T-cell (primary cell): Measurements from ENCODE around the gene LGR6. TPM values are rescaled to one million over a fixed set of nuclear protein-coding genes. Genes with fewer than 3 reads are reported as not detected.
A peak's percentile ranks its signal among the peaks of the same experiment; 100 is the strongest.

Source experiments
- ATAC-seq, 4 experiments: fragments of 200-7000 bp in 3 of 4; fragments of 150-1000 bp in 1 of 4; cut with Tn5 transposase; replicated peaks in 1 of 4; 1 replicate in 3 of 4; 2 replicates in 1 of 4; pipeline ENCODE4 v1.10.0; 2021; ENCODE audit warnings: moderate library complexity in 3 of 4, mild to moderate bottlenecking in 2 of 4, moderate number of reproducible peaks in 1 of 4
- CTCF ChIA-PET, 2 donors: fragments of 300-600 bp; sonication (Branson Sonifier 250); formaldehyde crosslinking; loops; one replicate each; lab custom pipeline; 2022; ENCODE audit warnings: antibody characterized with exemption in 2 of 2; lab: Charles Lee
- POLR2A ChIA-PET, 2 donors: fragments of 300-600 bp; sonication (Branson Sonifier 250); formaldehyde crosslinking; loops; one replicate each; lab custom pipeline; 2022; ENCODE audit warnings: antibody characterized with exemption in 2 of 2; lab: Charles Lee
- DNase-seq, 35 experiments: peaks; one replicate each; pipeline versions ENCODE4 v3.0.0 to v3.0.0-alpha.2; 2013 to 2023
- H3K27ac ChIP-seq: one replicate; pipeline ENCODE4 v1.5.1; 2013; ENCODE audit warnings: low read length
- H3K27me3 ChIP-seq, 2 experiments: replicated peaks in 1 of 2; 1 replicate in 1 of 2; 2 replicates in 1 of 2; pipeline versions ENCODE4 v1.6.1 to v1.7.0; 2013; ENCODE audit warnings: low read length in 1 of 2, mixed read lengths in 1 of 2; ENCODE audit not compliant: control insufficient read depth in 2 of 2, insufficient read depth in 2 of 2; ENCODE audit errors: extremely low read depth in 1 of 2
- H3K36me3 ChIP-seq, 2 donors: 1 replicate in 1 of 2; 2 replicates in 1 of 2; pipeline versions ENCODE4 v1.6.1 to v1.7.0; 2013; ENCODE audit warnings: low read length in 1 of 2; ENCODE audit not compliant: control insufficient read depth in 2 of 2, insufficient read depth in 1 of 2; ENCODE audit errors: extremely low read depth in 1 of 2
- H3K4me1 ChIP-seq, 2 experiments: 1 replicate in 1 of 2; 2 replicates in 1 of 2; pipeline versions ENCODE4 v1.6.1 to v1.7.0; 2013; ENCODE audit warnings: low read length in 2 of 2, mixed read lengths in 1 of 2; ENCODE audit not compliant: insufficient read depth in 2 of 2, control insufficient read depth in 1 of 2; ENCODE audit errors: extremely low read depth in 1 of 2
- H3K4me3 ChIP-seq, 2 donors: 1 replicate in 1 of 2; 2 replicates in 1 of 2; pipeline versions ENCODE4 v1.5.1 to v1.7.0; 2013; ENCODE audit warnings: mild to moderate bottlenecking in 2 of 2, low read length in 1 of 2, moderate library complexity in 1 of 2; ENCODE audit not compliant: control insufficient read depth in 1 of 2; ENCODE audit errors: extremely low read depth in 1 of 2
- H3K9me3 ChIP-seq: 2 replicates; pipeline ENCODE4 v1.7.0; 2013
- H3K27ac Mint-ChIP-seq, 2 donors: one replicate each; pipeline ENCODE4 v1.8.0; 2020 to 2021; ENCODE audit warnings: mild to moderate bottlenecking in 2 of 2, mixed read lengths in 2 of 2
- H3K27me3 Mint-ChIP-seq, 2 donors: one replicate each; pipeline ENCODE4 v1.8.0; 2021 to 2022; ENCODE audit warnings: mixed read lengths in 2 of 2
- H3K36me3 Mint-ChIP-seq: one replicate; pipeline ENCODE4 v1.8.0; 2021; ENCODE audit warnings: mixed read lengths
- H3K4me1 Mint-ChIP-seq, 3 donors: one replicate each; pipeline ENCODE4 v1.8.0; 2020 to 2022; ENCODE audit warnings: mixed read lengths in 3 of 3, mild to moderate bottlenecking in 1 of 3
- H3K4me3 Mint-ChIP-seq, 3 donors: one replicate each; pipeline ENCODE4 v1.8.0; 2020 to 2022; ENCODE audit warnings: mild to moderate bottlenecking in 3 of 3, mixed read lengths in 3 of 3, moderate library complexity in 3 of 3
- H3K9me3 Mint-ChIP-seq, 3 donors: one replicate each; pipeline ENCODE4 v1.8.0; 2020 to 2022; ENCODE audit warnings: mixed read lengths in 3 of 3
- WGBS: methylation state at CpG from one replicate; pipeline ENCODE4 v1.1.5; 2013; ENCODE audit warnings: missing lambda C conversion rate; ENCODE audit not compliant: insufficient coverage; 5-methylcytosine and 5-hydroxymethylcytosine counted together
- total RNA-seq, 35 experiments: library from RNA in 6 of 35; stranded (reverse) in 6 of 35; fragments of 120-200 nt in 1 of 35; gene quantifications; one replicate each; pipeline versions ENCODE4 v1.2.1 to v1.2.4 and lab custom pipeline; 2013 to 2026

Gene LGR6
- total RNA-seq, 5 donors from 2014 or later (not counting 1 experiment from before 2014, with no cell fraction given), result 0.58 to 13.1 (median 1.8) TPM

DNA sequence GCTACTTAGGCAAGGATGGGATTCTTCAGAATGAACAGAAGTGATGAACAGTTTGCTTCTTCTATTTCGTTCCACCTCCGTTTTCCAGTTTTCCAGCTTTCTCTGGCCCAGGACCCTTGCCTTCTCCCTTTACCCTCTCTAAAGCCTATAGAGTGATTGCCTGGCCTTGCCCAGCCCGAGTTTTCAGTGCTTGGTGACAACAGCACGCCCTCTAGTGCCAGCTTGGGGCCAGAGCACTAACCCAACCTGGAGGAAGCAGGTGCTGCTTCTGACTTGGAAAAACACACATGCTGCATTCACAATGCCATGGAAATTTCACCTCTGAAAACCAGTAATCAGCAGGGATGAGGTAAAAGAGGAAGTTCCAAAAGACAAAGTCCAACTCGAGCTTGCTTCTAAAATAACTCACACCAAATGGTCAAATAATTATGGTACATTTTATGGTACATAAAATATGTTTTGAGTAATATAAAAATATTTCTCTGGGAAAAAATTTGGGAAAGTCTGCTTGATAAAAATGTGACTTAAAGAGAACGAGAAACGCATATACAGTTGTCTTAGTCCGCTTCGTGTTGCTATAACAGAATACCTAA lies 122.1 kb downstream of the LGR6 start:
- Histone ChIP-seq H3K9me3 (no peaks in the 10 kb centered on the region), H3K36me3 (peaks cover 0 to 4% of the 10 kb centered on the region in 2 donors), H3K27me3 (peaks cover 0 to 8% of the 10 kb centered on the region in 2 experiments), H3K4me3 (no peak overlapping the region), H3K27ac (no peak overlapping the region), H3K4me1 (peaks cover 0 to 7% of the 10 kb centered on the region in 2 experiments)
- DNase-seq, result peak; percentile 37 to 84 (median 68)
- 22% methylated on average over 8 of the region's 9 CpGs for WGBS
- Mint-ChIP-seq H3K9me3 (no peaks in the 10 kb centered on the region), H3K27me3 (peaks cover 7 to 10% of the 10 kb centered on the region in 2 donors), H3K4me3 (no peak overlapping the region), H3K36me3 (no peaks in the 10 kb centered on the region), H3K4me1 (peaks cover 0 to 1% (median 0%) of the 10 kb centered on the region in 3 donors), H3K27ac (no peak overlapping the region)
- ATAC-seq, result peak; percentile 83 to 87 (median 85)
- ChIA-PET POLR2A (no interaction called here), CTCF (interaction anchor here (0.5 to 2.4 kb wide), 12 partner anchors 10 to 539 kb away, joined by 3 to 10 read pairs (median 5); partner anchors contain the start of gene LGR6 (in 1 of the 2))

DNA sequence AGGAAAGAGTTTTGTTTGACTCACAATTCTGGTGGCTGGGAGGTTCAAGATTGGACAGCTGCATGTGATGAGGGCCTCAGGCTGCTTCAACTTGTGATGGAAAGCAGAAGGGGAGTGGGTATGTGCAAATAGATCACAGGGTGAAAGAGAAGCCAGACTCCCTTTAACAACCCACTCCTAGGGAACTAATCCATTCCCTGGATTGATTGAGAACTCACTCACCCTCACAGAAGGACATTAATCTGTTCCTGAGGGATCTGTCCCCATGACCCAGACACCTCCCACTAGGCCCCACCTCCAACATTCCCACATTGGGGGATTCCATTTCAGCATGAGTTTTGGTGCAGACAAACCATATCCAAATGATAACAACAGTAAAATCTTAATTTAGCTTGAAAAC lies 122.6 kb downstream of the LGR6 start:
- Mint-ChIP-seq H3K4me1 (peaks cover 0 to 1% (median 0%) of the 10 kb centered on the region in 3 donors), H3K36me3 (no peaks in the 10 kb centered on the region), H3K9me3 (no peaks in the 10 kb centered on the region), H3K27me3 (peaks cover 5 to 8% of the 10 kb centered on the region in 2 donors), H3K4me3 (no peak overlapping the region), H3K27ac (no peak overlapping the region)
- H3K27ac ChIP-seq, result no peak overlapping the region
- DNase-seq (no peak), ATAC-seq (no peak)
- no peaks in the 10 kb centered on the region for H3K9me3 ChIP-seq
- POLR2A ChIA-PET, result no interaction called here
- peaks cover 0 to 8% of the 10 kb centered on the region in 2 experiments for H3K27me3 ChIP-seq
- H3K36me3 ChIP-seq, result peaks cover 0 to 4% of the 10 kb centered on the region in 2 donors
- H3K4me1 ChIP-seq, result peaks cover 0 to 7% of the 10 kb centered on the region in 2 experiments
- CTCF ChIA-PET, result interaction anchor here (0.8 to 2.0 kb wide), 6 partner anchors 10 to 403 kb away, joined by 3 to 8 read pairs (median 5); partner anchors contain the start of gene LGR6 (in 1 of the 2)
- H3K4me3 ChIP-seq, result no peak overlapping the region

DNA sequence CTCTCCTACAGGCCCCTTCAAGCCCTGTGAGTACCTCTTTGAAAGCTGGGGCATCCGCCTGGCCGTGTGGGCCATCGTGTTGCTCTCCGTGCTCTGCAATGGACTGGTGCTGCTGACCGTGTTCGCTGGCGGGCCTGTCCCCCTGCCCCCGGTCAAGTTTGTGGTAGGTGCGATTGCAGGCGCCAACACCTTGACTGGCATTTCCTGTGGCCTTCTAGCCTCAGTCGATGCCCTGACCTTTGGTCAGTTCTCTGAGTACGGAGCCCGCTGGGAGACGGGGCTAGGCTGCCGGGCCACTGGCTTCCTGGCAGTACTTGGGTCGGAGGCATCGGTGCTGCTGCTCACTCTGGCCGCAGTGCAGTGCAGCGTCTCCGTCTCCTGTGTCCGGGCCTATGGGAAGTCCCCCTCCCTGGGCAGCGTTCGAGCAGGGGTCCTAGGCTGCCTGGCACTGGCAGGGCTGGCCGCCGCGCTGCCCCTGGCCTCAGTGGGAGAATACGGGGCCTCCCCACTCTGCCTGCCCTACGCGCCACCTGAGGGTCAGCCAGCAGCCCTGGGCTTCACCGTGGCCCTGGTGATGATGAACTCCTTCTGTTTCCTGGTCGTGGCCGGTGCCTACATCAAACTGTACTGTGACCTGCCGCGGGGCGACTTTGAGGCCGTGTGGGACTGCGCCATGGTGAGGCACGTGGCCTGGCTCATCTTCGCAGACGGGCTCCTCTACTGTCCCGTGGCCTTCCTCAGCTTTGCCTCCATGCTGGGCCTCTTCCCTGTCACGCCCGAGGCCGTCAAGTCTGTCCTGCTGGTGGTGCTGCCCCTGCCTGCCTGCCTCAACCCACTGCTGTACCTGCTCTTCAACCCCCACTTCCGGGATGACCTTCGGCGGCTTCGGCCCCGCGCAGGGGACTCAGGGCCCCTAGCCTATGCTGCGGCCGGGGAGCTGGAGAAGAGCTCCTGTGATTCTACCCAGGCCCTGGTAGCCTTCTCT lies 124.6 kb downstream of the LGR6 start:
- CTCF ChIA-PET, result no interaction called here
- POLR2A ChIA-PET, result no interaction called here
- WGBS, result 91% methylated on average over 49 of the region's 52 CpGs
- no peak for ATAC-seq
- no peaks in the 10 kb centered on the region for H3K36me3 Mint-ChIP-seq
- DNase-seq, result no peak
- H3K9me3 Mint-ChIP-seq, result no peaks in the 10 kb centered on the region
- peaks cover 4 to 8% of the 10 kb centered on the region in 2 donors for H3K27me3 Mint-ChIP-seq
- peaks cover 0 to 4% of the 10 kb centered on the region in 2 donors for H3K36me3 ChIP-seq
- no peak overlapping the region for H3K4me3 Mint-ChIP-seq
- no peaks in the 10 kb centered on the region for H3K9me3 ChIP-seq
- no peaks in the 10 kb centered on the region for H3K4me1 ChIP-seq
- no peak overlapping the region for H3K4me3 ChIP-seq
- H3K27ac Mint-ChIP-seq, result no peak overlapping the region
- H3K4me1 Mint-ChIP-seq, result no peaks in the 10 kb centered on the region
- no peak overlapping the region for H3K27ac ChIP-seq
- no peaks in the 10 kb centered on the region for H3K27me3 ChIP-seq

DNA sequence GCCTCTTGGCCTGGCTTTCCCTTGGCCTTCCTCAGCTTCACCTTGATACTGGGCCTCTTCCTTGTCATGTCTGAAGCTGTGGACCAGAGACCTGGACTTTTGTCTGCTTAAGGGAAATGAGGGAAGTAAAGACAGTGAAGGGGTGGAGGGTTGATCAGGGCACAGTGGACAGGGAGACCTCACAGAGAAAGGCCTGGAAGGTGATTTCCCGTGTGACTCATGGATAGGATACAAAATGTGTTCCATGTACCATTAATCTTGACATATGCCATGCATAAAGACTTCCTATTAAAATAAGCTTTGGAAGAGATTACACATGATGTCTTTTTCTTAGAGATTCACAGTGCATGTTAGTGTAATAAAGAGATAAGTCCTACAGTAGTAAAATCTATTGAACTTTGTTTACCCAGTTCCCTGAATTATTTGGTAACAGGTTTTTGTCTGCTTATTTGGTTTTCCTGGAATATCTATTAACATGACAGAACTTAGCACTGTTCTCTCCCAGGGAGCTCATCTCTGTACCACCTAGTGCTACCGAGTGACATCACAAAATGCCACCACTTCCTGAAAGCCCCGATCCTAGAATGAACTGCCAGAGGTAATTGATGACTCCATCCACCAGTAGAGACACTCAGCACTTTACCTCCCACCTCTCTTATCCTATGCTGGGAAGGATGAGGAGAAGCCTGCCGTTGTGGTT lies 125.9 kb downstream of the LGR6 start:
- ATAC-seq (no peak), DNase-seq (no peak)
- Mint-ChIP-seq H3K27me3 (peaks cover 0 to 4% of the 10 kb centered on the region in 2 donors), H3K27ac (no peak overlapping the region), H3K4me1 (no peaks in the 10 kb centered on the region), H3K36me3 (no peaks in the 10 kb centered on the region), H3K9me3 (no peaks in the 10 kb centered on the region), H3K4me3 (no peak overlapping the region)
- H3K9me3 ChIP-seq, result no peaks in the 10 kb centered on the region
- ChIA-PET CTCF (no interaction called here), POLR2A (no interaction called here)
- WGBS, result no CpG with 5 or more reads among the region's 4 CpGs
- H3K4me3 ChIP-seq, result no peak overlapping the region
- H3K4me1 ChIP-seq, result no peaks in the 10 kb centered on the region
- no peaks in the 10 kb centered on the region for H3K27me3 ChIP-seq
- H3K36me3 ChIP-seq, result peaks cover 0 to 4% of the 10 kb centered on the region in 2 donors
- H3K27ac ChIP-seq, result no peak overlapping the region

DNA sequence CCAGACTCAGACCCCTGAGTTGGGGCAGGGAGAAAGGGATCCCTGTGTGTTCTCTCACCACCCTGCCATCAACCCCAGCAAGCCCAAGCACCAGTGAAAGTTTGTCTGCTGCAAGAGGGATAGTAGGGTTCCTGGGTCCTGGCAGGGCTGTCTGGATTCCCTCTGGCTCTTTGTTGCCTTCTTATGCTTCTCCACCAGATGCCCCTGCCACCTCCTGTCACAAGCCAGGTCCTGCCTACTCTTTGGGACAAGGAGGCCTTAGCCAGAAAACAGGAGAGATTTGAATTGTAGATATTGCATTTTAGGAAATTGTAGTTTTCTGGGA lies 126.4 kb downstream of the LGR6 start:
- H3K9me3 ChIP-seq, result no peaks in the 10 kb centered on the region
- H3K4me1 ChIP-seq, result no peaks in the 10 kb centered on the region
- peaks cover 0 to 4% of the 10 kb centered on the region in 2 donors for H3K27me3 Mint-ChIP-seq
- CTCF ChIA-PET, result no interaction called here
- no peaks in the 10 kb centered on the region for H3K36me3 Mint-ChIP-seq
- no peaks in the 10 kb centered on the region for H3K4me1 Mint-ChIP-seq
- no peak overlapping the region for H3K27ac ChIP-seq
- no peaks in the 10 kb centered on the region for H3K9me3 Mint-ChIP-seq
- peaks cover 0 to 4% of the 10 kb centered on the region in 2 donors for H3K36me3 ChIP-seq
- H3K27me3 ChIP-seq, result no peaks in the 10 kb centered on the region
- no peak for ATAC-seq
- H3K4me3 Mint-ChIP-seq, result no peak overlapping the region
- no peak overlapping the region for H3K27ac Mint-ChIP-seq
- POLR2A ChIA-PET, result no interaction called here
- no peak for DNase-seq
- H3K4me3 ChIP-seq, result no peak overlapping the region

DNA sequence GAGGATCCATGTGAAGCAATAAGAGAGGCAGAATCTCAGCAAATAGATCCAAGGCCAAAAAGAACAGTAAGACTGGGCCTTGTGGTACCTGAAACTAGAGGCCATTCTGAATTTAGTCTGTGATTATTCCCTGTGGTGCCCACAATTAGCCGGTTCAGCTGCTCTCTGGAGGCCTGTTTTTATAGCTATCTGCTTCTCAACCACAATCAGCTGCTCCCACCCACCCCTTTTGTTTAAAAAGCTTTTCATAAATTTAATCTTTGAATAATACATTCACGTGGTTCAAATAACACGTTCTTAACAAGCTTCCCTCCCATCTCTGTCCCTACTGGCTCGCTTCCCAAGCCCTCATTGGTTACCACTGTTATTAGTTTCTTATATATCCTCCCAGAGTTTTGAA lies 130.1 kb downstream of the LGR6 start:
- Mint-ChIP-seq H3K4me1 (no peaks in the 10 kb centered on the region), H3K36me3 (no peaks in the 10 kb centered on the region), H3K4me3 (no peak overlapping the region), H3K9me3 (no peaks in the 10 kb centered on the region), H3K27ac (no peak overlapping the region), H3K27me3 (no peaks in the 10 kb centered on the region)
- H3K4me3 ChIP-seq, result no peak overlapping the region
- H3K27me3 ChIP-seq, result no peaks in the 10 kb centered on the region
- POLR2A ChIA-PET, result interaction anchor here in 1 of 2 donors (0.5 kb wide), 1 partner anchor 29 kb away, joined by 3 read pairs; no protein-coding TSS in a partner anchor
- WGBS, result 100% methylated on average over 1 of the region's 4 CpGs
- no peaks in the 10 kb centered on the region for H3K9me3 ChIP-seq
- H3K4me1 ChIP-seq, result no peaks in the 10 kb centered on the region
- CTCF ChIA-PET, result no interaction called here
- H3K27ac ChIP-seq, result no peak overlapping the region
- ATAC-seq, result no peak
- DNase-seq, result no peak
- H3K36me3 ChIP-seq, result no peaks in the 10 kb centered on the region
